Measurements from ENCODE around the gene SPOCK1. TPM values are rescaled to one million over a fixed set of nuclear protein-coding genes. Genes with fewer than 3 reads are reported as not detected.

Gene SPOCK1
- total and polyA plus RNA-seq, 2 donors (not counting 3 experiments of a cell fraction or from before 2014, with no cell fraction given): 144 to 280 TPM

DNA sequence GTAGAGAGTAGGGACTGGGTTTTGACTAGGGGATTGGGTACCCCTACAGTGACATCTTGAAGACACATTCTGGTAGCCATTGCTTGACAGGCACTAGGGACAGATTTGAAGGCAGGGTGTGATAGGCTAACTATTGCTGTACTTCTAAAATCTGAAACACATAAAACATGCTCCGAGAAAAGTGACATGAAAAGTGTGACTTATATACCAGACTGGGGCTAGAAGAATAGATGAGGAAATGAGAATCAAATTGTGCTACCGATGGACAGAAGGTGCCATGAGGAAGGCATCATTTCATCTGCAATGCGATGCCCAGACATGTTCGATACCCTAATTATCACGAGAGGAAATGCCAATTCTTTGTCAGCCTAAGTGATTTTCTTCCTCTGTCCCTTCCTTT lies 475.8 kb downstream of the SPOCK1 start:
- H3K36me3 ChIP-seq (ENCODE audit: control insufficient read depth in 2 of 2, extremely low read depth in 1 of 2, insufficient read depth in 2 of 2, low read length in 2 of 2): no peaks in the 10 kb centered on the region
- no peaks in the 10 kb centered on the region for H3K9me1 ChIP-seq (replicated peaks; ENCODE audit: control insufficient read depth, extremely low read depth, insufficient read depth, low read length)
- BruUV-seq (replicated peaks): no TSS peak
- no peaks in the 10 kb centered on the region for H3K27me3 ChIP-seq (ENCODE audit: control insufficient read depth in 2 of 2, insufficient read depth in 2 of 2, low read length in 2 of 2)
- no peak overlapping the region for H3K4me2 ChIP-seq (ENCODE audit: insufficient read depth, low read length)
- intact Hi-C loops (cut with micrococcal nuclease) (no loop called here), dilution Hi-C loops (cut with MboI; ENCODE audit: extremely low pct_ligation_motif_present, low sequenced_read_pairs) (no loop called here)
- H3K9ac ChIP-seq (replicated peaks; ENCODE audit: extremely low read depth, insufficient read depth, low read length): no peak overlapping the region
- H3K9me3 ChIP-seq (replicated peaks; ENCODE audit: control insufficient read depth, insufficient read depth, low read length): no peaks in the 10 kb centered on the region
- H3K4me3 ChIP-seq (replicated peaks in 1 of 3; ENCODE audit: insufficient read depth in 1 of 3, low read depth in 1 of 3, low read length in 3 of 3): no peak overlapping the region
- no peak for FAIRE-seq
- no peak overlapping the region for H2AFZ ChIP-seq (ENCODE audit: low read depth, low read length)
- no peaks in the 10 kb centered on the region for H3K4me1 ChIP-seq (ENCODE audit: control insufficient read depth, extremely low read depth, insufficient read depth, low read length)
- no peak for DNase-seq (ENCODE audit: low read depth, low spot score)
- ChIA-PET CTCF (interaction anchor here (1.3 to 1.5 kb wide), 2 partner anchors 24 to 52 kb away, joined by 3 to 4 read pairs; no protein-coding TSS in a partner anchor), POLR2A (no interaction called here)
- peaks cover 2% of the 10 kb centered on the region for H4K20me1 ChIP-seq (replicated peaks; ENCODE audit: control insufficient read depth, extremely low read depth, insufficient read depth, low read length)
- no peaks in the 10 kb centered on the region for H3K79me2 ChIP-seq (ENCODE audit: control insufficient read depth, insufficient read depth, low read length)
- TF ChIP-seq FOS (IDR thresholded peaks at IDR 0.05; ENCODE audit: borderline replicate concordance, insufficient read depth, low read length) (no peak), EZH2 (IDR thresholded peaks at IDR 0.05; ENCODE audit: borderline replicate concordance, low read depth, low read length, severe bottlenecking) (no peak), POLR2A (IDR thresholded peaks at IDR 0.05; ENCODE audit: low read depth, low read length) (no peak), GATA2 (IDR thresholded peaks at IDR 0.05; ENCODE audit: insufficient read depth, insufficient read length, low read depth, low read length) (no peak), MYC (IDR thresholded peaks at IDR 0.05; ENCODE audit: low read depth, low read length) (no peak)
- TF ChIP-seq, protein P1, sequence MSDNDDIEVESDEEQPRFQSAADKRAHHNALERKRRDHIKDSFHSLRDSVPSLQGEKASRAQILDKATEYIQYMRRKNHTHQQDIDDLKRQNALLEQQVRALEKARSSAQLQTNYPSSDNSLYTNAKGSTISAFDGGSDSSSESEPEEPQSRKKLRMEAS (IDR thresholded peaks at IDR 0.05; ENCODE audit: insufficient read depth, insufficient read length): no peak
- no peak overlapping the region for H3K27ac ChIP-seq (ENCODE audit: insufficient read depth, low read depth, low read length)

DNA sequence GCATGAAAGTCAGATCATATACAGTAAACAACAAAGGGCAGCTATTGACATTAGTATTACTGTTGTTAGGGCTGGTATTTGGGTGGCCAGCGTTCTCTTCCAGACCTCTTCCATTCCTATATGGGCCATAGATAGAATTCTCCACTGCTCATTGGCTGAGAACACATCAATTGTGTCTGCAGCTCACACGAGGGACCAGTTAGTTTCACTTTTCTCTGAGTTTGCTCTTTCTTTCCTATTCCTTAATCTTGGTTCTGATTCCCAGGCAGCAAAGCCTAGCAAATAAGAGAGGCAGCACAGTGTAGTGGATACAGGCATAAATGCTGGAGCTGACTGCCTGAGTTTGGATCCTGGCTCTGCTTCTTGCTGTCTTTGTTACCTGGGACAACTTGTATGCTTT lies 476.4 kb downstream of the SPOCK1 start:
- H3K79me2 ChIP-seq (ENCODE audit: control insufficient read depth, insufficient read depth, low read length): no peaks in the 10 kb centered on the region
- TF ChIP-seq, protein P2, sequence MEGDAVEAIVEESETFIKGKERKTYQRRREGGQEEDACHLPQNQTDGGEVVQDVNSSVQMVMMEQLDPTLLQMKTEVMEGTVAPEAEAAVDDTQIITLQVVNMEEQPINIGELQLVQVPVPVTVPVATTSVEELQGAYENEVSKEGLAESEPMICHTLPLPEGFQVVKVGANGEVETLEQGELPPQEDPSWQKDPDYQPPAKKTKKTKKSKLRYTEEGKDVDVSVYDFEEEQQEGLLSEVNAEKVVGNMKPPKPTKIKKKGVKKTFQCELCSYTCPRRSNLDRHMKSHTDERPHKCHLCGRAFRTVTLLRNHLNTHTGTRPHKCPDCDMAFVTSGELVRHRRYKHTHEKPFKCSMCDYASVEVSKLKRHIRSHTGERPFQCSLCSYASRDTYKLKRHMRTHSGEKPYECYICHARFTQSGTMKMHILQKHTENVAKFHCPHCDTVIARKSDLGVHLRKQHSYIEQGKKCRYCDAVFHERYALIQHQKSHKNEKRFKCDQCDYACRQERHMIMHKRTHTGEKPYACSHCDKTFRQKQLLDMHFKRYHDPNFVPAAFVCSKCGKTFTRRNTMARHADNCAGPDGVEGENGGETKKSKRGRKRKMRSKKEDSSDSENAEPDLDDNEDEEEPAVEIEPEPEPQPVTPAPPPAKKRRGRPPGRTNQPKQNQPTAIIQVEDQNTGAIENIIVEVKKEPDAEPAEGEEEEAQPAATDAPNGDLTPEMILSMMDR (IDR thresholded peaks at IDR 0.05; ENCODE audit: extremely low read depth in 1 of 2, insufficient read depth in 1 of 2, low read depth in 1 of 2, low read length in 2 of 2): no peak
- TF ChIP-seq EZH2 (IDR thresholded peaks at IDR 0.05; ENCODE audit: borderline replicate concordance, low read depth, low read length, severe bottlenecking): no peak
- TF ChIP-seq MYC (IDR thresholded peaks at IDR 0.05; ENCODE audit: low read depth, low read length): no peak
- TF ChIP-seq, protein P1 (IDR thresholded peaks at IDR 0.05; ENCODE audit: insufficient read depth, insufficient read length): no peak
- no peak for TF ChIP-seq POLR2AphosphoS5 (IDR thresholded peaks at IDR 0.05; ENCODE audit: insufficient read depth, low read depth, low read length)
- TF ChIP-seq GATA2 (IDR thresholded peaks at IDR 0.05; ENCODE audit: insufficient read depth, insufficient read length, low read depth, low read length): no peak
- TF ChIP-seq POLR2A (IDR thresholded peaks at IDR 0.05; ENCODE audit: low read depth, low read length): no peak
- TF ChIP-seq FOS (IDR thresholded peaks at IDR 0.05; ENCODE audit: borderline replicate concordance, insufficient read depth, low read length): no peak
- no peak for TF ChIP-seq JUN (IDR thresholded peaks at IDR 0.05; ENCODE audit: borderline replicate concordance, insufficient read depth, insufficient read length, low read depth)
- dilution Hi-C loops (cut with MboI; ENCODE audit: extremely low pct_ligation_motif_present, low sequenced_read_pairs) (no loop called here), intact Hi-C loops (cut with micrococcal nuclease) (no loop called here)
- no peak overlapping the region for H2AFZ ChIP-seq (ENCODE audit: low read depth, low read length)
- no peaks in the 10 kb centered on the region for H3K9me3 ChIP-seq (replicated peaks; ENCODE audit: control insufficient read depth, insufficient read depth, low read length)
- H3K4me2 ChIP-seq (ENCODE audit: insufficient read depth, low read length): no peak overlapping the region
- no peak overlapping the region for H3K9ac ChIP-seq (replicated peaks; ENCODE audit: extremely low read depth, insufficient read depth, low read length)
- peaks cover 2% of the 10 kb centered on the region for H4K20me1 ChIP-seq (replicated peaks; ENCODE audit: control insufficient read depth, extremely low read depth, insufficient read depth, low read length)
- ChIA-PET CTCF (interaction anchor here (1.0 to 1.5 kb wide), 3 partner anchors 15 to 52 kb away, joined by 3 to 4 read pairs (median 3); no protein-coding TSS in a partner anchor), POLR2A (no interaction called here)
- no peaks in the 10 kb centered on the region for H3K27me3 ChIP-seq (ENCODE audit: control insufficient read depth in 2 of 2, insufficient read depth in 2 of 2, low read length in 2 of 2)
- H3K36me3 ChIP-seq (ENCODE audit: control insufficient read depth in 2 of 2, extremely low read depth in 1 of 2, insufficient read depth in 2 of 2, low read length in 2 of 2): no peaks in the 10 kb centered on the region
- H3K27ac ChIP-seq (ENCODE audit: insufficient read depth, low read depth, low read length): no peak overlapping the region
- H3K4me3 ChIP-seq (replicated peaks in 1 of 3; ENCODE audit: insufficient read depth in 1 of 3, low read depth in 1 of 3, low read length in 3 of 3): no peak overlapping the region
- FAIRE-seq (no peak), DNase-seq (ENCODE audit: low read depth, low spot score) (peak; percentile 20)
- no peaks in the 10 kb centered on the region for H3K9me1 ChIP-seq (replicated peaks; ENCODE audit: control insufficient read depth, extremely low read depth, insufficient read depth, low read length)
- no peaks in the 10 kb centered on the region for H3K4me1 ChIP-seq (ENCODE audit: control insufficient read depth, extremely low read depth, insufficient read depth, low read length)
- BruUV-seq (replicated peaks): no TSS peak

All from endothelial cell of umbilical vein (primary cell).